Fibroblast of skin of left quadriceps (primary cell): ENCODE measurements around the gene ISOC2.
A peak's percentile ranks its signal among the peaks of the same experiment; 100 is the strongest.

Experiments used
- DNase-seq, 2 experiments: peaks; one replicate each; pipeline ENCODE4 v3.0.0-alpha.2; 2013; ENCODE audit warnings: low read depth in 2 of 2

The ISOC2 gene

DNA sequence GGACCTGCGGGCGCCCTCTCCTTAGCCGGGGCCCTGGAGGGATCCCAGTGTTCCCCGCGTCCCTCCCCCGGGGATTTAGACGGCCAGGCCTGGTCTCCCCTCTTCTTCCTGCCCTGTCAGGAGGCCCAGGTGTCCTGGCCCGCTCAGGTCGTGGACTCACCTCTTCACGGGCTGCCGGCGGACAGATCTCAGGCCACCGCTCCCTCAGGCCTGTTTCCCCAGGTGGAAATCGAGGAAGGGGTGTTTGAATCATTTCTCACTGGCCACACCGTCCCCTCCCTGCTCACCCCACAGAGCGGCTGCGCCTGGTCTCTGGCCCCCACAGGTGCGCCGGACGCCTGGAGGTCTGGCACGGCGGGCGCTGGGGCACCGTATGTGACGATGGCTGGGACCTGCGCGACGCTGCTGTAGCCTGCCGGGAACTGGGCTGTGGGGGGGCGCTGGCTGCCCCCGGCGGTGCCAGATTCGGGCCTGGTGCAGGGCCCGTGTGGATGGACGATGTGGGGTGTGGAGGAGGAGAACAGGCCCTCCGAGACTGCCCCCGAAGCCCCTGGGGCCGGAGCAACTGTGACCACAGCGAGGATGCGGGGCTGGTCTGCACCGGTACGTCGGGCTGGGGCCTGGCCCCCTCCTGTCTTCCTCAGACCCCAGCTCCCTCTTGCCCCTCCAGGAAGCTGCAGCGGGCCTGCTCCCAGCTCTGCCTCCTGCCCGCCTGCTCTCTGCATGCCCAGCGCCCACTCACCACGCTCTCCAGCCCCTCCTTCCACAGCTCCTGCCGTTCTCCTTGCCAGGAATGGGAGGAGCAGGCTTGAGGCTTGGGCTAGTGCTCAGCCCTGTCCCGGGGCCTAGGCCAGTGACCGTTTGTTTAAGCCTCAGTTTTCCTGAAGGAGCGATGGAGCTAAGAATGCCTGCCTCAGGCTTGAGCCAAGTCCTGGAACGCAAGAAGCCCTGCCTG, 29.3 kb upstream of the ISOC2 start:
- no peak for DNase-seq

DNA sequence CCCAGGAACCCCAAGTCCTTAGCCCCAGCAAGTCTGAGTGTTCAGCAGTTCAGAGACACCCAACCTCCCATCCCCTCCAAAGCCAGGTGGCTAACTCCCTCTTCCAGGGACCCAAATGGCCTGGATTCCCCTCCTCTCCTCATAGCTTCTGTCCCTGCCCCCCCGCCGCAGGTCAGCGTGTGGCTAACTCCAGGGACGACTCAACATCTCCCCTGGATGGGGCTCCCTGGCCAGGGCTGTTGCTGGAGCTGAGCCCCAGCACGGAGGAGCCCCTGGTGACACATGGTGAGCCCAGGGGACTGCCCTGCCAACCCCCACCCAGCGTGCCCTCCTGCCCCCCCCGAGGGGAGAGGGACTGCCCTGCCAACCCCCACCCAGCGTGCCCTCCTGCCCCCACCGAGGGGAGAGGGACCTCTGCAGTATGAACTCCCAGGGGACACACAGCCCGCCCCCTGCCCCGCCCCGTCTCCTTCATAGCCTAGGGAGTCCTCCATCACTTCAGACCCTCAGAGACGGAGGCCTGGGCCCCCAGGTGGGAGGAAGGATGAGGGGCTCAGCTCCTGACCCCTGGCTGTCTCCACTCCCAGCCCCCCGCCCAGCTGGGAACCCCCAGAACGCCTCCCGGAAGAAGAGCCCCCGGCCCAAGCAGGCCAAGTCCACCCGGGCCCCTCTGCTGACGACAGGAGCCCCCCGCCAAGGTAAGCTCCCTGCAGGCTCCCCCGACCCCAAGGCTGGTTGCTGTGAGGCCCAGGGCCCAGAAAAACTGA, 28.5 kb upstream of the ISOC2 start:
- DNase-seq: no peak

DNA sequence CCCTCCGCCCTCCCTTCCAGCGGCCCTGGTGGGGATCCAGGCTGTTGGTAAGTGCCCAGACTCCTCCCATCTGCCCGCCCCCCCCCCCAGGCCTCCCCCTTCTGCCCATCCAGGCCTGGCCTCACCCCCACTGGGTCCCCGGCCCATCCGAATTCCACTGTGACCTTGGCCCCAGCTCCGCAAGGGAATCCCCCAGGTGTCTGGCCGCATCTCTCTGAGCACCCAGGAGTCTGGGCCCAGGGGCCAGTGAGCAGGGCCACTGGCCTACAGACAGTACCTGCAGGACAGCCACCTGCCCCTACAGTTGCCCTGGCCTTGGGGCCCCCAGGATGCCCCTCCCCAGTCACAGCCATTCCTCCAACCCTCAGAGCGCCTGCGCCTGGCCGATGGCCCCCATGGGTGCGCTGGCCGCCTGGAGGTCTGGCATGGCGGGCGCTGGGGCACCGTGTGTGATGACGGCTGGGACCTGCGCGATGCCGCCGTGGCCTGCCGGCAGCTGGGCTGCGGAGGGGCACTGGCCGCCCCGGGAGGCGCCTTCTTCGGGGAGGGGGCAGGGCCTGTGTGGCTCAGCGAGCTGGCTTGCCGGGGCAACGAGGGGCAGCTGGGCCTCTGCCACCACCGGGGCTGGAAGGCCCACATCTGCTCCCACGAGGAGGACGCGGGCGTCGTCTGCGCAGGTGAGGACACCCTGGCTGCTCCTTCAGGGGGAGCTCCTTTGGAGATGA, 27.7 kb upstream of the ISOC2 start:
- no peak for DNase-seq

DNA sequence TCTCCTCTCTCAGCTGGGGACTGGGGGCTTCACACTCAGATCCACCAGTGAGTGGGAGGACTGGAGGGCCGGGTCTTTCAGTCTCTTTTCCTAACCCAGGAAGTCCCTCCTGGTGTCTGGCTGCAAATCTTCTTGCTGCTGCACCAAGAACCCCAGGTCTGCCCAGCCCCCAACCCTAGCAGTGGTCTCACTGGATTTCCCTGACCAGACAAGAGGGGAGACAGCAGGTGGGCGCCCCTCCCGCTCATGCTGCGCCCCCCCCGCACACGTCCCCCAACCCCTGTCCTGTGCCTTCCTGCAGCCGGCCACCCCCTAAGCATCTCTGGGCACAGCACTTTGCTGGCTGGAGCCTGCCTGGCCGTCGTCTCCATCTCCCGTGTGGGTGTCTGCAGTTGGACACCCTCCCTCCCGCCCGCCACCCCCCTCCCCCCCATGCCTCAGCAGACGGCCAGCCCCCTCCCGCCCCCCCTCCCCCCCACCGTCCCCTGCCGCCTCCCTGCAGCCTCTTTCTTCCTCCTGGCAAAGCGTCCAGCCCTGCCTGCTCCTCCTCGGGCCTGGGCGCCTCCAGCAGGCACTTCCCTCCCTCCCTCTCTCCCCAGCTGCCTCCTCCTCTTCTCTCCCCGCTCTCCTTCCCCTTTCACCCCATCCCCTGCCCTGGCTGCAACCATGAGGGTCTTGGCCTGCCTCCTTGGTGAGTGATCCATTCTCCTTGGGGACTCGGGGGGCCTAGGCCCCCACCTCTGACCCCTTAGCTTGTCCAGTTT, 26.7 kb upstream of the ISOC2 start, which contains the start of gene SSC5D:
Gene SSC5D, plus strand, starts transcription at position 513 of the 764 bp plus-strand sequence. Its CDS starts 154 bp downstream, at position 667.
- DNase-seq: no peak

DNA sequence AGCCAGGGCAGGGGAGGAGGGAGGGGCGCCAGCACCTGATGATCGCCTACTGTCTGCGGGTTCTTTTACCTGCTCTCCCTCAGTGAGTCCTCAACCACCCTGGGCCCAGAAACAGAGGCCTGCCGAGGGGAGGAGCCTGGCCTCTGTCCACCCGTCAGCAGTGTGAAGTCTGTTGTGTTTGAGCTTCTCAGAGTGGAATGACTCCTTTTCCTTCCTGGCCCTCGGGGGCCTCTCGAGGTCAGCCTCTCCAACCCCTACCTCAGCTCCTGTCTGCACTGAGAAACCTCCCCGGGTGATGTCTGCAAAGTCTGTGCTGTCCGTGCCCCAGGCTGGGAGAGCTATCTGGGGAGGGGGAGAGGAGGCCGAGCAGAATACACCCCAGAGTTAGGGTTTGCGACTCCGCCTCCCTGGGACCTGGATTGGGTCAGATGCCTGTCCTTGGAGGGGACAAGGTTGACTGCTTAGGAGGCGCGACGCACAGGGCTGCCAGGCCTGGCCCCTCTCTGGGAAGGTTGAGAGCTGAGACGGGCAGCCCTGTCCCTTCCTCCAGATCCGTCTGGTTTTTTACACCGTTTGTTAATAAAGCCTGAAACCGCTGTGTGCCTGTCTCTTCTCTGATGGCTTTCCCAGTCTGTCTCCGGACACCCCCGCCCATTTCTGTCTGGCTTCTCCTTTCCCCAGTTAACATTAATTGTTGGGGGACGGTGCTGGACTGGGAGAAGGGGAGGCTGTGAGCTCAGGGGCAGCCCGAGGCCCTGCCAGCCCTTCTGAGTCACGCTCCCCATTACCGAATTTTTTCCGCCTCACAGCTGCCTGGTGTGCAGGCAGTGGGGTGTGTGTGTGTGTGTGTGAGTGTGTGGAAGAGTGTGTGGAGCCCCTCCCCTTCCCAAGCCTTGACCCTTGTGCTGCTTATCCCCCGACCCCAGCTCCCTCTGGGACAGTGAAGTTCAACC, 25.8 kb upstream of the ISOC2 start:
- DNase-seq: peak; percentile 82 to 83

DNA sequence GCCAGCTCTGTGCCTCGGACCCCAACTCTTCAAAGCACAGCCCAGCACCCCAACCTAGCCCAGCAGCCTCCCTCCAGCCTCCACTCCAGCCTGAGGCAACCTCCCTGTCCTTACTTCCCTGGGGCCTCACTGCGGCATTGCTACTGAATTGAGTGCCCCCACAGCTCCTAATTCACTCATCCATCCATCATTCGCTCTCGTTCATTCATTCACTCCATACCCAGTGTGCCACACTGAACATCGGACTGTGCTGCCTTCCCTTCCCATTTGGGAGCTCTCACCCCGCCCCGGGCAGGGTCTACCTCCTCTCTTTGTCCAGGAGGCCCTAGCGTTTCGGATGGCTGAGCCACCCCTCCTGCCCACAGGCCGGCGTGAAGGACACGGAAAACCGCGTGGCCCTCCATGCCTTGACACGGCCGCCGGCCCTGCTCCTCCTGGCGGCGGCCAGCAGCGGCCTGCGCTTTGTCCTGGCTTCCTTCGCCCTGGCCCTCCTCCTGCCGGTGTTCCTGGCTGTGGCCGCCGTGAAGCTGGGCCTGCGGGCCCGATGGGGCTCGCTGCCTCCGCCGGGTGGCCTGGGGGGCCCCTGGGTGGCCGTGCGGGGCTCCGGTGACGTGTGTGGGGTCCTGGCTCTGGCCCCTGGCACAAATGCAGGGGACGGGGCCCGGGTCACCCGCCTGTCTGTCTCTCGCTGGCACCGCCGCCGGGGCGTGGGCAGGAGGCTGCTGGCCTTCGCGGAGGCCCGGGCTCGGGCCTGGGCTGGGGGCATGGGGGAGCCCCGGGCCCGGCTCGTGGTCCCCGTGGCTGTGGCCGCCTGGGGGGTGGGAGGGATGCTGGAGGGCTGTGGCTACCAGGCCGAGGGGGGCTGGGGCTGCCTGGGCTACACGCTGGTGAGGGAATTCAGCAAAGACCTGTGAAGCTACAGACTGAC, 24.9 kb upstream of the ISOC2 start:
- no peak for DNase-seq

DNA sequence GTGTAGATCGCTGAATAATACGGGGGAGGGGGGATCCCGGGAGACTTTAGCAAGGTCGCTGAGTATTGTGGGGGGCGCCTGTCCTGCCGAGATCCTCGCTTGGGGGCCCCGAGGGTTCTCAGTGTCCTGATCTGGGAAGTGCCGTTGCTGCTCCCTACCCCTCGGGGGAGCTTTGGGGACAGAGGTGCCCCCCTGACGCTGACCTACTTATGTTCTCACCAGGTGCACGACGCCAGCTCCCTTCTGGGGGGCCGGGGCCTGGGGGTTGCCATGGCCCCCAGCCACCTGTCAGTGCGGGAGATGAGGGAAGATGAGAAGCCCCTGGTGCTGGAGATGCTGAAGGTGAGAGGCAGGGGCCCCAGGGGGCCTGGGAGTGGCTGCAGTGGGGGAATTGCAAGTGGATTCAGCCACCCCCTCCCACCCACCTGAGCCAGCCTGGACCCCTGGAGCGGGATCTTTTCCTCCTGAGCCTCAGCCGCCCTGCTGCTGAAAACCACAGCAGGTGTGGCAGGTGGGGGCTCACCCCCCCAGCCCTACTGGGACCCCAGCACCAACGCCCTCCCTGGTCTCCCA, 24.1 kb upstream of the ISOC2 start:
- DNase-seq: no peak

DNA sequence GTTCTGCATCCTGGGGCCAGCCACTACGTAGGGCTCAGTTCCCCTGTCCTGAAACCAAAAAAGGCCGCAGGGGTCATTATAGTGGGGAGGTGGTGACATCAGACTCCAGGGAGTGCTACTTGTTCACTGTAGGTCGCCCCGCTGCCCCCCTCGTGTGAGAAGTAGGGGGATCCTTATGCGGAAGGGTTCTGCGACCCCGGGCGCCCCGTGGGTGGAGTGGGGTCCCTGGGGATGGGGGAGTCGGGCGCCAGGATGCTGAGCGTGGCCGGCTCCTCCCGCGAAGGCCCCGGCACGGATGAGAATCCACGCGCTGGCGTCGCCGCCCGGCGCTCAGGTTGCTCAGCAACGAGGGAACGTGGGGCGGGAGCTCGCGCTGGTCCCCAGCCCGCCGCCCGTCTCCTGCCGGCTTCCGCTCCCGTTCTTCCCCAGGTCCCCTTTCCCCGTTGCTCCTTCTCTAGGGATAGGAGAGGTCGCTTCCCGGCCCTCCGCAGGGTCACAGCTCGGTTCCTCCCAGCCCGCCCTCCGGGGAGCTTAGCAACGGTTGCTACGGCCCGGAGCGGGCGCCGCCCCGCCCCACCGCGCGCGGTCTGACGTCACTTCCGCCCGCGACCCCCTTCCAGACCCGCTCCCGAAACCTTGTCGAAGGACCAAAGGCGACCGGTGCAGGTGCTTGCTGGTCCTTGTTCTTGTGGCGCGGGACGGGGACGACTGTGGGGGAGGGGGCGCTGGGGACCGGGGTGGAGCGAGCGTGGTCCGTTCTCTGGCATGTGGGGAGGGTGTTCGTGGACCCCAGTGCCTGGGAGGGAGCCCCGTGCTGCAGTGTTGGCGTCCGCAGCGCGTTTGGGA, 23.4 kb upstream of the ISOC2 start, which contains the start of gene NAT14:
Gene NAT14, plus strand, starts transcription at position 596 of the 846 bp plus-strand sequence. CDS start 521 bp downstream, outside the sequence.
- DNase-seq: no peak

DNA sequence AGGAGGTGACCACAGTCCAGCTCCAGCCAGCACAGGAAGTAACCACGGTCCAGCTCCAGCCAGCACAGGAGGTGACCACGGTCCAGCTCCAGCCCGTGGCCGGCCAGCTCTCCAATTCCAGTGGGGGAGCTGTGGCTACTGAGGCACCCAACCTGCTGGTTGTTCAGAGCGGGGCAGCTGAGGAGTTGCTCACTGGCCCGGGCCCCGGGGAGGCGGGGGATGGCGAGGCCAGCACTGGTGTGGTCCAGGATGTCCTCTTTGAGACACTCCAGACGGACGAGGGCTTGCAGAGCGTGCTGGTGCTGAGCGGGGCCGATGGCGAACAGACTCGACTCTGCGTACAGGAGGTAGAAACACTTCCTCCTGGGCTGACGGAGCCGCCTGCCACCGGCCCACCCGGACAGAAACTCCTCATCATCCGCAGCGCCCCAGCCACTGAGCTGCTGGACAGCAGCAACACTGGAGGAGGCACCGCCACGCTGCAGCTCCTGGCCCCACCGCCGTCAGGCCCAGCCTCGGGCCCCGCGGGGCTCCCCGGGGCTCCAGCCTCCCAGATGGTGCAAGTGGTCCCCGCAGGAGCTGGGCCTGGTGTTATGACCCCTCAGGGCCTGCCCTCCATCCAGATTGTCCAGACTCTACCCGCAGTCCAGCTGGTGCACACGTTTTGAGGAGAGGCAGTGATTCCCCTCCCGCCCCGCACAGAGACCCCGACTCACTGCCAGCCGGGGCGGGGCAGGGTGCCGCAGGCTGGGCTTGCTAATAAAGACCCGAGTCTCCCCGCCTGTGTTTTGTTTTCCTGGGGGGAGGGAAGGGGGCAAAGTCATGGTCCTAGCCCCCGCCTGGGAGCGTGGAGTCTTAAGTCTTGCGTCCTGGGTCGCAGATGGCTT, 22.5 kb upstream of the ISOC2 start:
- no peak for DNase-seq

DNA sequence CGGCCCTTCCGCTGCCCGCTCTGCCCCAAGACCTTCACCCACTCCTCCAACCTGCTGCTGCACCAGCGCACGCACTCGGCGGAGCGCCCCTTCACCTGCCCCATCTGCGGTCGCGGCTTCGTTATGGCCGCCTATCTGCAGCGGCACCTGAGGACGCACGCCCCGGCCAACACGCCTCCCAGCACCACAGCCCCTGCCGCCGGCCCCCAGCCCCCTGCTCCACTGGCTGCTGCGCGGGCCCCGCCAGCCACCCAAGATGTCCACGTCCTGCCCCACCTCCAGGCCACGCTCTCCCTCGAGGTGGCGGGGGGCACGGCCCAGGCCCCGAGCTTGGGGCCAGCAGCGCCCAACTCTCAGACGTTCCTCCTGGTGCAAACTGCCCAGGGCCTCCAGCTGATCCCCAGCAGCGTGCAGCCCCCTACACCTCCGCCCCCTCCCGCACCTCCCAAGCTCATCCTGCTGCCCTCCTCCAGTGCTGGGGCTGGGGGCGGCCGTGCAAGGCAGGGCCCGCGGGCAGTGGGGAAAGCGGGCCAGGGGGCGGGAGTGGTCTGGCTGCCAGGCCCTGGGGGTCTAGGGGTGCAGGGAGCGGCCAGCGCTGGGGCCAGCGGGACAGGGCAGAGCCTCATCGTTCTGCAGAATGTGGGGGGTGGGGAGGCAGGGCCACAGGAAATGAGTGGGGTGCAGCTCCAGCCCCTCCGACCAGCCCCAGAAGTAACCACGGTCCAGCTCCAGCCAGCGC, 21.7 kb upstream of the ISOC2 start:
- DNase-seq: no peak

DNA sequence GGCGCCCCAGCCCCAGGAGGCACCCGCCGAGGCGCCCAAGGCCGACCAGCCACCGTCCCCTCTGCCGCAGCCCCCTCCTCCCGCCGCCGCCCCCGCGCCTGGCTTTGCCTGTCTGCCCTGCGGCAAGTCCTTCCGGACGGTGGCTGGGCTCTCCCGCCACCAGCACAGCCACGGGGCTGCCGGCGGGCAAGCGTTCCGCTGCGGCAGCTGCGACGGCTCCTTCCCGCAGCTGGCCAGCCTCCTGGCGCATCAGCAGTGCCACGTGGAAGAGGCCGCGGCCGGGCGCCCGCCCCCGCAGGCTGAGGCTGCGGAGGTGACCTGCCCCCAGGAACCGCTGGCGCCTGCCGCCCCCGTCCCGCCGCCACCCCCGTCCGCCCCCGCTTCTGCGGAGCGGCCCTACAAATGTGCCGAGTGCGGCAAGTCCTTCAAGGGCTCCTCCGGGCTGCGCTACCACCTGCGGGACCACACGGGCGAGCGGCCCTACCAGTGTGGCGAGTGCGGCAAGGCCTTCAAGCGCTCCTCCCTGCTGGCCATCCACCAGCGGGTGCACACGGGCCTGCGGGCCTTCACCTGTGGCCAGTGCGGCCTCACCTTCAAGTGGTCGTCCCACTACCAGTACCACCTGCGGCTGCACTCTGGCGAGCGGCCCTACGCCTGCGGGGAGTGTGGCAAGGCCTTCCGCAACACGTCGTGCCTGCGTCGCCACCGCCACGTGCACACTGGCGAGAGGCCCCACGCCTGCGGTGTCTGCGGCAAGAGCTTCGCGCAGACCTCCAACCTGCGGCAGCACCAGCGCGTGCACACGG, 20.9 kb upstream of the ISOC2 start:
- no peak for DNase-seq

DNA sequence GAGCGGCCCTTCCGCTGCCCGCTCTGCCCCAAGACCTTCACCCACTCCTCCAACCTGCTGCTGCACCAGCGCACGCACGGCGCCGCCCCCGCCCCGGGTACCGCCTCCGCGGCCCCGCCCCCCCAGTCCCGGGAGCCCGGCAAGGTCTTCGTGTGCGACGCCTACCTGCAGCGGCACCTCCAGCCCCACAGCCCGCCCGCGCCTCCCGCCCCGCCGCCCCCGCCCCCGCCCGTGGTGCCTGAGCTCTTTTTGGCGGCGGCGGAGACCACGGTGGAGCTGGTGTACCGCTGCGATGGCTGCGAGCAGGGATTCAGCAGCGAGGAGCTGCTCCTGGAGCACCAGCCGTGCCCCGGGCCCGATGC, 20.3 kb upstream of the ISOC2 start:
- DNase-seq: no peak

DNA sequence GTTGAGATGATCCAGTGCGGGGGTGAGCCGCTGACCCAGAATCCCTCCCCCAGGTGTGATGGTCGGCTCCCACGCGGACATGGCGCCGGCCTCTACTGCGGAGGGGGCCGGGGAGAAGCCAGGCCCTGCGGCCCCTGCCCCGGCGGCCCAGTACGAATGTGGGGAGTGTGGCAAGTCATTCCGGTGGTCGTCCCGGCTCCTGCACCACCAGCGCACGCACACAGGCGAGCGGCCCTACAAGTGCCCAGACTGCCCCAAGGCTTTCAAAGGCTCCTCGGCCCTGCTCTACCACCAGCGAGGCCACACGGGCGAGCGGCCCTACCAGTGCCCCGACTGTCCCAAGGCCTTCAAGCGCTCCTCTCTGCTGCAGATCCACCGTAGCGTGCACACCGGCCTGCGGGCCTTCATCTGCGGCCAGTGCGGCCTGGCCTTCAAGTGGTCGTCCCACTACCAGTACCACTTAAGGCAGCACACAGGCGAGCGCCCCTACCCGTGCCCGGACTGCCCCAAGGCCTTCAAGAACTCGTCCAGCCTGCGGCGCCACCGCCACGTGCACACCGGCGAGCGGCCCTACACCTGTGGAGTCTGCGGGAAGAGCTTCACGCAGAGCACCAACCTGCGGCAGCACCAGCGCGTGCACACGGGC, 19.8 kb upstream of the ISOC2 start:
- no peak for DNase-seq

DNA sequence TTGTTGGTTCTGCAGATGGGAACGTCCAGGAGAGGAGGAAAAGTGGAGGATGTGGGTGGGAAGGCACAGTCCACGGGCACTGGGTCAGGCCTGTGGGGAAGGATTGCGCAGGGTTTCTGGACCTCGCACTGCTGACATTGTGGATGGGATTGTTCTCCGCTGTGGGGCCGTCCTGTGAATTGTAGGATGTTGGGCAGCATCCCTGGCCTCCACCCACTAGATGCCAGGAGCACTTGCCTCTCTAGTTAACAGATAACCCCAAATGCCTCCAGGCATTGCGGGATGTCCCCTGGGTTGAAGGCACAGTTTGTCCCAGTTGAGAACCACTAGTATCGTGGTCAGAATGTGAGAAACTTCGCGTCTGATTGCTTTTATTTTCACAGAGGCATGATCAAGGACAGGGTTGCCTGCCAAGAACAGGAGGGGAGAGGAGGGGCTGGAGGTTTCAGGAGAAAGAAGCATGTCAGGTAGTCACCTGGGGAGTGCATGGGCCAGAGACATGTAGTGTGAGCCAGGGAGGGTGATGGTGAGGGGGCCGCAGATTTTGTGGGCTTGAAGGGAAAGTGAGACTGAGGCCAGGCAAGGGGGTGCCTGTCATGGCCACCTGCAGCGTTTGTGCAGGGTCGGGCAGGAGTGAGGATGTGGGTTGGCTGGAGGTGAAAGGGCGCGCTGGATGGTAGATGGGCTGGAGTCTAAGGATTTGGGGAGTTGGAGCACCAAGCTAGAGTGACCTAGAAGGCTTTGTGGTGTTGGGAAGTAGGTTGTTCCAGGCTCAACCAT, 18.2 kb upstream of the ISOC2 start:
- no peak for DNase-seq
